Psoas muscle (tissue), 8 donors: ENCODE results near the gene LPP. TPM values are rescaled to one million over a fixed set of nuclear protein-coding genes. Genes with fewer than 3 reads are reported as not detected.

Source experiments
- ATAC-seq, 4 donors: fragments of 200-7000 bp; cut with Tn5 transposase; one replicate each; pipeline ENCODE4 v1.9.1; 2020; ENCODE audit warnings: moderate library complexity in 3 of 4, mild to moderate bottlenecking in 2 of 4
- DNase-seq, 2 donors: peaks; one replicate each; pipeline ENCODE4 v3.0.0-alpha.2; 2020
- H3K27ac ChIP-seq: fragments of 200-600 bp; one replicate; pipeline ENCODE4 v1.8.0; 2022
- H3K27me3 ChIP-seq, 3 donors: fragments of 200-600 bp in 1 of 3; one replicate each; pipeline versions ENCODE4 v1.6.1 to v1.8.0; 2013 to 2022; ENCODE audit warnings: low read length in 2 of 3, mild to moderate bottlenecking in 2 of 3, moderate library complexity in 1 of 3; ENCODE audit not compliant: insufficient read depth in 3 of 3
- H3K36me3 ChIP-seq, 2 donors: fragments of 200-600 bp in 1 of 2; one replicate each; pipeline versions ENCODE4 v1.6.1 to v1.8.0; 2013 to 2022; ENCODE audit warnings: low read depth in 1 of 2, mild to moderate bottlenecking in 1 of 2, moderate library complexity in 1 of 2; ENCODE audit not compliant: insufficient read depth in 1 of 2
- H3K4me1 ChIP-seq: fragments of 200-600 bp; one replicate; pipeline ENCODE4 v1.8.0; 2022
- H3K4me3 ChIP-seq: fragments of 200-600 bp; one replicate; pipeline ENCODE4 v1.8.0; 2022; ENCODE audit warnings: mild to moderate bottlenecking
- H3K9me3 ChIP-seq: fragments of 200-600 bp; one replicate; pipeline ENCODE4 v1.8.0; 2022
- CTCF ChIP-seq: fragments of 200-600 bp; IDR thresholded peaks from one replicate; pipeline ENCODE4 v1.8.0; 2022; ENCODE audit warnings: antibody characterized with exemption
- WGBS, 3 donors: extraction: QIAGEN DNeasy Blood & Tissue Kit; methylation state at CpG; one replicate each; pipeline versions ENCODE4 v1.1.6 to v1.1.7; 2013; 5-methylcytosine and 5-hydroxymethylcytosine counted together
- intact Hi-C, 2 donors: fragments of 100-400 bp; cut with DNase I; formaldehyde crosslinking; loops; one replicate each; pipeline versions ENCODE4 v1.11.0 to v1.14.2; 2022
- polyA plus RNA-seq, 3 donors: library from polyadenylated mRNA; stranded (reverse); fragments of 200-250 nt; gene quantifications; one replicate each; pipeline ENCODE4 v1.2.3, GENCODE V29; 2013
- total RNA-seq, 4 donors: library from RNA; stranded (reverse); fragmentation: NEBNext Ultra II Directional in 2 of 4; extraction: Animal tissue kit (Norgen Biotek cat#: 25700) in 2 of 4; gene quantifications; one replicate each; pipeline versions ENCODE4 v1.2.1 to v1.2.4, GENCODE V29; 2021 to 2023
- donor health status: healthy with polysubstance abuse.
- donor health status: DM: no; HTN: no; CAD: no; lungs with moderate emphysema.
- donor health status: Bipolar disorder and iron deficiency.
- donor health status: healthy.
- donor health status: DM: yes; HTN: yes; CAD: no.
- donor health status: DM: no; HTN: no; CAD: no.
- donor health status: DM: no; HTN: no; CAD: no.
- donor health status: DM: yes; HTN: yes; CAD: no.

Gene LPP
- total and polyA plus RNA-seq, 7 donors = 2.6 to 80.3 (median 42.8) TPM

- Histone ChIP-seq H3K4me3 (no peak overlapping the region), H3K9me3 (no peaks in the 10 kb centered on the region), H3K27ac (no peak overlapping the region), H3K27me3 (peaks cover 0 to 1% (median 0%) of the 10 kb centered on the region in 3 donors), H3K36me3 (no peaks in the 10 kb centered on the region), H3K4me1 (no peaks in the 10 kb centered on the region)
- WGBS, 3 donors = 64 to 66% (median 64%) methylated on average over 2 of the region's 2 CpGs
- intact Hi-C loops = no loop called here
- ATAC-seq (peak in 3 of 4 donors; percentile 48 to 58 (median 53)), DNase-seq (no peak)
- no peak for TF ChIP-seq CTCF
Observed at GRCh38 chr3:188914552-188914951, 760.6 kb downstream of the LPP start.

GRCh38 chr3:188915127-188915526 lies 761.2 kb downstream of the LPP start:
- WGBS, 3 donors = 38 to 67% (median 38%) methylated on average over 1 of the region's 1 CpG
- H3K4me3 ChIP-seq = no peak overlapping the region
- ATAC-seq (no peak), DNase-seq (no peak)
- no peak for TF ChIP-seq CTCF
- H3K36me3 ChIP-seq = no peaks in the 10 kb centered on the region
- no peaks in the 10 kb centered on the region for H3K9me3 ChIP-seq
- no peak overlapping the region for H3K27ac ChIP-seq
- intact Hi-C loops = no loop called here
- H3K27me3 ChIP-seq = peaks cover 0 to 1% (median 0%) of the 10 kb centered on the region in 3 donors
- H3K4me1 ChIP-seq = no peaks in the 10 kb centered on the region

GRCh38 chr3:188916934-188917401 lies 763.0 kb downstream of the LPP start:
- Histone ChIP-seq H3K27ac (no peak overlapping the region), H3K9me3 (peaks cover 3% of the 10 kb centered on the region), H3K4me1 (no peaks in the 10 kb centered on the region), H3K4me3 (no peak overlapping the region), H3K36me3 (no peaks in the 10 kb centered on the region), H3K27me3 (peaks cover 0 to 1% (median 0%) of the 10 kb centered on the region in 3 donors)
- intact Hi-C loops = no loop called here
- no peak for TF ChIP-seq CTCF
- DNase-seq (no peak), ATAC-seq (no peak)

GRCh38 chr3:188918093-188918492 lies 764.1 kb downstream of the LPP start:
- no peak for TF ChIP-seq CTCF
- no peak overlapping the region for H3K4me3 ChIP-seq
- H3K36me3 ChIP-seq = no peaks in the 10 kb centered on the region
- intact Hi-C loops = no loop called here
- 92 to 93% (median 92%) methylated on average over 2 of the region's 2 CpGs for WGBS, 3 donors
- peaks cover 0 to 1% (median 0%) of the 10 kb centered on the region in 3 donors for H3K27me3 ChIP-seq
- no peak overlapping the region for H3K27ac ChIP-seq
- DNase-seq (no peak), ATAC-seq (no peak)
- H3K9me3 ChIP-seq = peaks cover 3% of the 10 kb centered on the region
- H3K4me1 ChIP-seq = no peaks in the 10 kb centered on the region

DNA sequence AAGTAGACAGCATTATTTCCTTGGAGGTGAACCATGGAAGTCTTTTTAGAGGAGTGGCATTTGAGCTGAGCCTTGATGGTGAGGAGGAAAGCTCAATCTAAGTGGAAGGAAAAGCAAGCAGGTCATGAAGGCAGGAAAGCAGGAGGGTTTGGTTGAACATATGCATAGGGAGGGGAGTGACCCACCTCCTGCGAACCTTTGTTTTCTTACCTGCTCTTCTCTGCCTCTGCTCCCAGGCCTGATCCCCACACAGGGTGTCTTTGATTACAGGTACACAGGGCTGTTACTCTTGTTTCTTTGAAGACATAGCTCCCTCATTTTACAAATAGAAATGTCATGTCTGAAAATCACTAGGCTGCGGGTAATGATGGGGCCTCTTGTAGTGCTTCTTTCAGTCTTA lies 769.7 kb downstream of the LPP start:
- ATAC-seq (no peak), DNase-seq (no peak)
- H3K36me3 ChIP-seq = no peaks in the 10 kb centered on the region
- no peak overlapping the region for H3K27ac ChIP-seq
- H3K9me3 ChIP-seq = peaks cover 3% of the 10 kb centered on the region
- TF ChIP-seq CTCF = no peak
- 88 to 96% (median 92%) methylated on average over 2 of the region's 2 CpGs for WGBS, 3 donors
- H3K4me3 ChIP-seq = no peak overlapping the region
- no peaks in the 10 kb centered on the region for H3K4me1 ChIP-seq
- H3K27me3 ChIP-seq = no peaks in the 10 kb centered on the region
- intact Hi-C loops = no loop called here
